HCT116 (cell line): ENCODE data around the gene DGKB. TPM values are rescaled to one million over a fixed set of nuclear protein-coding genes. Genes with fewer than 3 reads are reported as not detected.

Experiments used
- ATAC-seq: fragments of 200-7000 bp; cut with Tn5 transposase; 2 replicates; pipeline ENCODE4 v1.9.1; 2020; ENCODE audit warnings: mild to moderate bottlenecking, moderate library complexity
- BruUV-seq: library from RNA; stranded (reverse); fragments of 400-500 nt; replicated peaks from 2 replicates; lab custom pipeline; 2021; lab: Mats Ljungman, UMichigan
- CTCF ChIA-PET: fragments of 300-600 bp; sonication (Branson Sonifier 250); formaldehyde crosslinking; loops from one replicate; lab custom pipeline; 2021; ENCODE audit warnings: antibody characterized with exemption; lab: Charles Lee
- POLR2A ChIA-PET: fragments of 300-600, 350-600 bp; sonication (Branson Sonifier 250); formaldehyde crosslinking; loops from one replicate; lab custom pipeline; 2021; ENCODE audit warnings: antibody characterized with exemption; lab: Charles Lee
- RAD21 ChIA-PET, 2 experiments: fragments of 300-600 bp; sonication (Branson Sonifier 250); formaldehyde crosslinking; loops; one replicate each; lab custom pipeline; 2023; ENCODE audit warnings: low total read pairs in 2 of 2; ENCODE audit not compliant: uncharacterized antibody in 2 of 2, unreplicated experiment in 2 of 2, low non-redundant PET in 1 of 2; lab: Charles Lee
- DNase-seq: peaks from one replicate; pipeline ENCODE4 v3.0.0-alpha.2; 2010; ENCODE audit warnings: low read depth, low spot score
- H2AFZ ChIP-seq: fragments of 200-600 bp; shearing (Covaris generic), sonication (generic); 2 replicates; pipeline ENCODE4 v1.6.1; 2017; ENCODE audit warnings: low read depth, mixed run types, mixed read lengths, antibody characterized with exemption, low read length; ENCODE audit not compliant: poor library complexity, severe bottlenecking
- H3K27ac ChIP-seq: 2 replicates; pipeline ENCODE4 v1.5.1; 2012; ENCODE audit warnings: low read depth, low read length
- H3K27me3 ChIP-seq: fragments of 200-600 bp; sonication (generic); 2 replicates; pipeline ENCODE4 v1.6.1; 2016; ENCODE audit warnings: mixed run types, low read length, mixed read lengths; ENCODE audit not compliant: insufficient read depth
- H3K36me3 ChIP-seq, 2 experiments: fragments of 200-500 bp in 1 of 2; fragments of 200-600 bp in 1 of 2; sonication (Bioruptor generic) in 1 of 2; sonication (generic) in 1 of 2; 2 replicates each; pipeline versions ENCODE4 v1.5.1 to v1.6.1; 2014 to 2016; ENCODE audit warnings: low read length in 2 of 2, inconsistent platforms in 1 of 2, mixed read lengths in 1 of 2, mixed run types in 1 of 2; ENCODE audit not compliant: insufficient read depth in 2 of 2, control insufficient read depth in 1 of 2
- H3K4me1 ChIP-seq, 2 experiments: fragments of 200-600 bp in 1 of 2; sonication (generic) in 1 of 2; 2 replicates each; pipeline versions ENCODE4 v1.5.1 to v1.6.1; 2012 to 2017; ENCODE audit warnings: low read length in 2 of 2, inconsistent platforms in 1 of 2, mild to moderate bottlenecking in 1 of 2, mixed read lengths in 1 of 2, mixed run types in 1 of 2, moderate library complexity in 1 of 2; ENCODE audit not compliant: insufficient read depth in 2 of 2, control insufficient read depth in 1 of 2
- H3K4me2 ChIP-seq: fragments of 200-600 bp; sonication (generic); 2 replicates; pipeline ENCODE4 v1.6.1; 2017; ENCODE audit warnings: mixed run types, low read length, mixed read lengths
- H3K4me3 ChIP-seq, 2 experiments: fragments of 200-600 bp in 1 of 2; sonication (generic) in 1 of 2; replicated peaks in 1 of 2; 2 replicates each; pipeline ENCODE4 v1.5.1; 2011 to 2016; ENCODE audit warnings: low read length in 2 of 2, control low read depth in 1 of 2, low read depth in 1 of 2, mild to moderate bottlenecking in 1 of 2, mixed read lengths in 1 of 2, mixed run types in 1 of 2
- H3K79me2 ChIP-seq: fragments of 200-600 bp; sonication (generic); 2 replicates; pipeline ENCODE4 v1.6.1; 2017; ENCODE audit warnings: mild to moderate bottlenecking, mixed run types, low read length, moderate library complexity, mixed read lengths; ENCODE audit not compliant: insufficient read depth
- H3K9ac ChIP-seq: fragments of 200-600 bp; sonication (generic); 2 replicates; pipeline ENCODE4 v1.6.1; 2016; ENCODE audit warnings: low read length, mixed read lengths
- H3K9me2 ChIP-seq: fragments of 200-600 bp; sonication (generic), shearing (Covaris generic); 2 replicates; pipeline ENCODE4 v1.6.1; 2017; ENCODE audit warnings: mixed run types, mild to moderate bottlenecking, moderate library complexity; ENCODE audit not compliant: insufficient read depth
- H3K9me3 ChIP-seq, 2 experiments: fragments of 200-500 bp in 1 of 2; fragments of 200-600 bp in 1 of 2; sonication (Bioruptor generic) in 1 of 2; sonication (generic) in 1 of 2; 2 replicates each; pipeline ENCODE4 v1.6.1; 2014 to 2017; ENCODE audit warnings: low read length in 2 of 2, mixed read lengths in 2 of 2, inconsistent platforms in 1 of 2, low read depth in 1 of 2, mild to moderate bottlenecking in 1 of 2, mixed run types in 1 of 2, moderate library complexity in 1 of 2; ENCODE audit not compliant: control insufficient read depth in 1 of 2, insufficient read depth in 1 of 2
- H4K20me1 ChIP-seq: fragments of 200-600 bp; sonication (generic), shearing (Covaris generic); 2 replicates; pipeline ENCODE4 v1.6.1; 2017; ENCODE audit warnings: mixed run types, mild to moderate bottlenecking, moderate library complexity; ENCODE audit not compliant: insufficient read depth
- ATF3 ChIP-seq: IDR thresholded peaks from 2 replicates; pipeline ENCODE4 v1.6.1; 2012
- CBX3 ChIP-seq: IDR thresholded peaks from 2 replicates; pipeline ENCODE4 v1.6.1; 2012; ENCODE audit warnings: low read depth
- CEBPB ChIP-seq: IDR thresholded peaks from 2 replicates; pipeline ENCODE4 v1.6.1; 2012; ENCODE audit warnings: low read depth
- CTCF ChIP-seq, 3 experiments: fragments of 200-600 bp in 1 of 3; sonication (generic) in 1 of 3; IDR thresholded peaks in 2 of 3; conservative IDR thresholded peaks in 1 of 3; 2 replicates each; pipeline ENCODE4 v1.5.1; 2012 to 2017; ENCODE audit warnings: low read depth in 2 of 3, low read length in 2 of 3, antibody characterized with exemption in 1 of 3, borderline replicate concordance in 1 of 3, control low read depth in 1 of 3, mild to moderate bottlenecking in 1 of 3, mixed read lengths in 1 of 3, mixed run types in 1 of 3, moderate library complexity in 1 of 3; ENCODE audit not compliant: insufficient read depth in 1 of 3
- EGR1 ChIP-seq: IDR thresholded peaks from 2 replicates; pipeline ENCODE4 v1.6.1; 2012; ENCODE audit warnings: low read depth
- EZH2 ChIP-seq: fragments of 200-600 bp; sonication (generic); IDR thresholded peaks from 2 replicates; pipeline ENCODE4 v1.6.1; 2017; ENCODE audit warnings: antibody characterized with exemption, mixed run types
- EZH2phosphoT487 ChIP-seq: fragments of 200-600 bp; IDR thresholded peaks from 2 replicates; pipeline ENCODE4 v1.6.1; 2018; ENCODE audit warnings: antibody characterized with exemption, borderline replicate concordance
- FOSL1 ChIP-seq: IDR thresholded peaks from 2 replicates; pipeline ENCODE4 v1.6.1; 2012; ENCODE audit warnings: low read depth
- JUND ChIP-seq: IDR thresholded peaks from 2 replicates; pipeline ENCODE4 v1.6.1; 2012
- MAX ChIP-seq: IDR thresholded peaks from 2 replicates; pipeline ENCODE4 v1.6.1; 2012
- POLR2AphosphoS5 ChIP-seq: IDR thresholded peaks from 2 replicates; pipeline ENCODE4 v1.6.1; 2011; ENCODE audit warnings: mild to moderate bottlenecking, low read depth, low read length, moderate library complexity
- RAD21 ChIP-seq: IDR thresholded peaks from 2 replicates; pipeline ENCODE4 v1.6.1; 2012; ENCODE audit warnings: low read depth, mild to moderate bottlenecking
- SIN3A ChIP-seq: IDR thresholded peaks from 2 replicates; pipeline ENCODE4 v1.6.1; 2012; ENCODE audit warnings: low read depth
- SP1 ChIP-seq: IDR thresholded peaks from 2 replicates; pipeline ENCODE4 v1.6.1; 2012; ENCODE audit warnings: low read depth
- TCF7L2 ChIP-seq: IDR thresholded peaks from 2 replicates; pipeline ENCODE4 v1.7.0; 2011; ENCODE audit warnings: borderline replicate concordance, inconsistent platforms; ENCODE audit not compliant: insufficient read depth, insufficient read length; ENCODE audit errors: extremely low read depth
- YY1 ChIP-seq: IDR thresholded peaks from 2 replicates; pipeline ENCODE4 v1.6.1; 2011; ENCODE audit warnings: low read length, low read depth, moderate library complexity, mild to moderate bottlenecking; ENCODE audit not compliant: insufficient replicate concordance; ENCODE audit errors: extremely low read depth
- ZFX ChIP-seq: fragments of 450-650 bp; IDR thresholded peaks from 2 replicates; pipeline ENCODE4 v1.6.1; 2017
- ZNF274 ChIP-seq: fragments of 200-500 bp; sonication (Bioruptor generic); IDR thresholded peaks from 2 replicates; pipeline ENCODE4 v1.6.1; 2014; ENCODE audit warnings: mild to moderate bottlenecking, low read depth, low read length, inconsistent platforms
- intact Hi-C: fragments of 100-400 bp; cut with micrococcal nuclease; formaldehyde crosslinking; loops from 2 replicates; pipeline ENCODE4 v1.10.0; 2022
- total RNA-seq: library from RNA; stranded (reverse); gene quantifications from one replicate; pipeline ENCODE4 v1.2.1, GENCODE V29; 2021; ENCODE audit not compliant: unreplicated experiment
- TF ChIP-seq, protein P1 (sequence below): IDR thresholded peaks from 2 replicates; pipeline ENCODE4 v1.6.1; 2012; ENCODE audit warnings: low read depth
- TF ChIP-seq, protein P2 (sequence below): IDR thresholded peaks from 2 replicates; pipeline ENCODE4 v1.6.1; 2011; ENCODE audit warnings: mild to moderate bottlenecking, low read length, moderate library complexity; ENCODE audit not compliant: insufficient replicate concordance; ENCODE audit errors: extremely low read depth

The DGKB gene
- total RNA-seq, 1 experiment from 2014 or later: 0.05 TPM

GRCh38 chr7:14896461-14896860 lies 6.1 kb downstream of the DGKB start:
- H3K36me3 ChIP-seq: no peaks in the 10 kb centered on the region

More at GRCh38 chr7:14896461-14896860, 6.1 kb downstream of the DGKB start:
- Histone ChIP-seq H2AFZ (no peak overlapping the region), H4K20me1 (no peaks in the 10 kb centered on the region), H3K9me2 (no peaks in the 10 kb centered on the region), H3K27ac (no peak overlapping the region), H3K4me1 (no peaks in the 10 kb centered on the region; a peak in 1 of 4 replicates), H3K9me3 (no peaks in the 10 kb centered on the region), H3K4me2 (no peak overlapping the region), H3K79me2 (no peaks in the 10 kb centered on the region), H3K4me3 (no peak overlapping the region), H3K27me3 (no peaks in the 10 kb centered on the region), H3K9ac (no peak overlapping the region)
- ChIA-PET RAD21 (no interaction called here), CTCF (no interaction called here), POLR2A (no interaction called here)
- ATAC-seq (no peak), DNase-seq (no peak)
- no TSS peak for BruUV-seq
- intact Hi-C loops: no loop called here
- no peak for TF ChIP-seq TCF7L2
- no peak for TF ChIP-seq ATF3
- TF ChIP-seq FOSL1: no peak
- TF ChIP-seq EZH2: no peak
- no peak for TF ChIP-seq POLR2AphosphoS5
- TF ChIP-seq, protein P1, sequence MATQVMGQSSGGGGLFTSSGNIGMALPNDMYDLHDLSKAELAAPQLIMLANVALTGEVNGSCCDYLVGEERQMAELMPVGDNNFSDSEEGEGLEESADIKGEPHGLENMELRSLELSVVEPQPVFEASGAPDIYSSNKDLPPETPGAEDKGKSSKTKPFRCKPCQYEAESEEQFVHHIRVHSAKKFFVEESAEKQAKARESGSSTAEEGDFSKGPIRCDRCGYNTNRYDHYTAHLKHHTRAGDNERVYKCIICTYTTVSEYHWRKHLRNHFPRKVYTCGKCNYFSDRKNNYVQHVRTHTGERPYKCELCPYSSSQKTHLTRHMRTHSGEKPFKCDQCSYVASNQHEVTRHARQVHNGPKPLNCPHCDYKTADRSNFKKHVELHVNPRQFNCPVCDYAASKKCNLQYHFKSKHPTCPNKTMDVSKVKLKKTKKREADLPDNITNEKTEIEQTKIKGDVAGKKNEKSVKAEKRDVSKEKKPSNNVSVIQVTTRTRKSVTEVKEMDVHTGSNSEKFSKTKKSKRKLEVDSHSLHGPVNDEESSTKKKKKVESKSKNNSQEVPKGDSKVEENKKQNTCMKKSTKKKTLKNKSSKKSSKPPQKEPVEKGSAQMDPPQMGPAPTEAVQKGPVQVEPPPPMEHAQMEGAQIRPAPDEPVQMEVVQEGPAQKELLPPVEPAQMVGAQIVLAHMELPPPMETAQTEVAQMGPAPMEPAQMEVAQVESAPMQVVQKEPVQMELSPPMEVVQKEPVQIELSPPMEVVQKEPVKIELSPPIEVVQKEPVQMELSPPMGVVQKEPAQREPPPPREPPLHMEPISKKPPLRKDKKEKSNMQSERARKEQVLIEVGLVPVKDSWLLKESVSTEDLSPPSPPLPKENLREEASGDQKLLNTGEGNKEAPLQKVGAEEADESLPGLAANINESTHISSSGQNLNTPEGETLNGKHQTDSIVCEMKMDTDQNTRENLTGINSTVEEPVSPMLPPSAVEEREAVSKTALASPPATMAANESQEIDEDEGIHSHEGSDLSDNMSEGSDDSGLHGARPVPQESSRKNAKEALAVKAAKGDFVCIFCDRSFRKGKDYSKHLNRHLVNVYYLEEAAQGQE: no peak
- no peak for TF ChIP-seq CTCF (IDR thresholded peaks at IDR 0.05 in 2 of 3, conservative IDR thresholded peaks at IDR 0.05 in 1 of 3; ENCODE audit: borderline replicate concordance in 1 of 3, insufficient read depth in 1 of 3, low read depth in 2 of 3, low read length in 2 of 3)
- no peak for TF ChIP-seq ZFX
- TF ChIP-seq YY1: no peak
- no peak for TF ChIP-seq EGR1
- TF ChIP-seq EZH2phosphoT487: no peak
- TF ChIP-seq, protein P2, sequence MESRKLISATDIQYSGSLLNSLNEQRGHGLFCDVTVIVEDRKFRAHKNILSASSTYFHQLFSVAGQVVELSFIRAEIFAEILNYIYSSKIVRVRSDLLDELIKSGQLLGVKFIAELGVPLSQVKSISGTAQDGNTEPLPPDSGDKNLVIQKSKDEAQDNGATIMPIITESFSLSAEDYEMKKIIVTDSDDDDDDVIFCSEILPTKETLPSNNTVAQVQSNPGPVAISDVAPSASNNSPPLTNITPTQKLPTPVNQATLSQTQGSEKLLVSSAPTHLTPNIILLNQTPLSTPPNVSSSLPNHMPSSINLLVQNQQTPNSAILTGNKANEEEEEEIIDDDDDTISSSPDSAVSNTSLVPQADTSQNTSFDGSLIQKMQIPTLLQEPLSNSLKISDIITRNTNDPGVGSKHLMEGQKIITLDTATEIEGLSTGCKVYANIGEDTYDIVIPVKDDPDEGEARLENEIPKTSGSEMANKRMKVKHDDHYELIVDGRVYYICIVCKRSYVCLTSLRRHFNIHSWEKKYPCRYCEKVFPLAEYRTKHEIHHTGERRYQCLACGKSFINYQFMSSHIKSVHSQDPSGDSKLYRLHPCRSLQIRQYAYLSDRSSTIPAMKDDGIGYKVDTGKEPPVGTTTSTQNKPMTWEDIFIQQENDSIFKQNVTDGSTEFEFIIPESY: no peak
- no peak for TF ChIP-seq MAX
- no peak for TF ChIP-seq ZNF274
- TF ChIP-seq CBX3: no peak
- no peak for TF ChIP-seq RAD21
- TF ChIP-seq JUND: no peak
- TF ChIP-seq SIN3A: no peak
- TF ChIP-seq CEBPB: no peak
- TF ChIP-seq SP1: no peak
